Lower leg skin (tissue), 4 donors: ENCODE measurements around the gene TMEM62. TPM values are rescaled to one million over a fixed set of nuclear protein-coding genes. Genes with fewer than 3 reads are reported as not detected.
"Not testable (repeated sequence)": the region's sequence is repeated elsewhere in the genome, so short reads cannot be mapped to it uniquely, and the experiment has no call there.

ENCODE experiments used
- DNase-seq, 2 donors: peaks; one replicate each; pipeline ENCODE4 v3.0.0-alpha.2; 2019; ENCODE audit warnings: low spot score in 2 of 2
- H3K4me3 ChIP-seq: fragments of 200-600 bp; sonication (generic); 2 replicates; pipeline ENCODE4 v1.5.1; 2017; ENCODE audit warnings: mild to moderate bottlenecking, low read depth; ENCODE audit not compliant: poor library complexity, severe bottlenecking
- POLR2A ChIP-seq, 2 donors: fragments of 450-650 bp; IDR thresholded peaks; one replicate each; pipeline ENCODE4 v1.6.1; 2016 to 2017; ENCODE audit warnings: antibody characterized with exemption in 2 of 2, mild to moderate bottlenecking in 1 of 2, moderate library complexity in 1 of 2
- WGBS, 2 donors: methylation state at CpG; one replicate each; pipeline ENCODE4 v1.1.5; 2018; 5-methylcytosine and 5-hydroxymethylcytosine counted together
- intact Hi-C: fragments of 100-400 bp; cut with DNase I; formaldehyde crosslinking; loops from one replicate; pipeline ENCODE4 v1.15.0; 2023; ENCODE audit warnings: low total_unique reads
- total RNA-seq, 4 donors: library from RNA; depleted of rRNA; stranded (reverse); fragments of >200 nt; gene quantifications; one replicate each; pipeline ENCODE4 v1.1.0, GENCODE V29; 2016
- TF ChIP-seq, protein P1 (sequence below), 3 donors: fragments of 450-650 bp; IDR thresholded peaks; one replicate each; pipeline ENCODE4 v1.5.1; 2016; ENCODE audit warnings: antibody characterized with exemption in 3 of 3, mild to moderate bottlenecking in 3 of 3, moderate library complexity in 2 of 3

Gene TMEM62
- total RNA-seq, 4 donors from 2014 or later: 10.7 to 33.4 (median 20.0) TPM

DNA sequence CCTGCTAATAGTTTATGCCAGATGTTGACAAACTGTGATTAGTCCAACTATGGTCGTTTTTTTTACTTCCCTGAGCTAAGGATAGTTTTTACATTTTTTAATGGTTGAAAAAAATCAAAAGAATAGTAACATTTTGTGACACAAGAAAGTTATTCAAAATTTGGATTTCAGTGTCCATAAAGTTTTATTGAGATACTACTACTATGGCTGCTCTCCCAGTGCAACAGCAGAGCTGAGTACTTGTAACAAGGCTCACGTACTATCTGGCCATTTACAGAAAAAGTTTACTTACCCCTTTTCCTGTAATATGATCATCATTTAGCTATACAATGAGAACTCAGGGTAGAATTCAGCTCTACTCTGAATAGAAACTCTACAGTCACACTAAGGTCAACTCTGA lies 11.5 kb upstream of the TMEM62 start:
- intact Hi-C loops: no loop called here
- WGBS, 2 donors: 55 to 82% methylated on average over 2 of the region's 2 CpGs
- DNase-seq: no peak
- TF ChIP-seq, protein P1, sequence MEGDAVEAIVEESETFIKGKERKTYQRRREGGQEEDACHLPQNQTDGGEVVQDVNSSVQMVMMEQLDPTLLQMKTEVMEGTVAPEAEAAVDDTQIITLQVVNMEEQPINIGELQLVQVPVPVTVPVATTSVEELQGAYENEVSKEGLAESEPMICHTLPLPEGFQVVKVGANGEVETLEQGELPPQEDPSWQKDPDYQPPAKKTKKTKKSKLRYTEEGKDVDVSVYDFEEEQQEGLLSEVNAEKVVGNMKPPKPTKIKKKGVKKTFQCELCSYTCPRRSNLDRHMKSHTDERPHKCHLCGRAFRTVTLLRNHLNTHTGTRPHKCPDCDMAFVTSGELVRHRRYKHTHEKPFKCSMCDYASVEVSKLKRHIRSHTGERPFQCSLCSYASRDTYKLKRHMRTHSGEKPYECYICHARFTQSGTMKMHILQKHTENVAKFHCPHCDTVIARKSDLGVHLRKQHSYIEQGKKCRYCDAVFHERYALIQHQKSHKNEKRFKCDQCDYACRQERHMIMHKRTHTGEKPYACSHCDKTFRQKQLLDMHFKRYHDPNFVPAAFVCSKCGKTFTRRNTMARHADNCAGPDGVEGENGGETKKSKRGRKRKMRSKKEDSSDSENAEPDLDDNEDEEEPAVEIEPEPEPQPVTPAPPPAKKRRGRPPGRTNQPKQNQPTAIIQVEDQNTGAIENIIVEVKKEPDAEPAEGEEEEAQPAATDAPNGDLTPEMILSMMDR (IDR thresholded peaks at IDR 0.05): no peak
- no peak for TF ChIP-seq POLR2A (IDR thresholded peaks at IDR 0.05)
- no peak overlapping the region for H3K4me3 ChIP-seq

DNA sequence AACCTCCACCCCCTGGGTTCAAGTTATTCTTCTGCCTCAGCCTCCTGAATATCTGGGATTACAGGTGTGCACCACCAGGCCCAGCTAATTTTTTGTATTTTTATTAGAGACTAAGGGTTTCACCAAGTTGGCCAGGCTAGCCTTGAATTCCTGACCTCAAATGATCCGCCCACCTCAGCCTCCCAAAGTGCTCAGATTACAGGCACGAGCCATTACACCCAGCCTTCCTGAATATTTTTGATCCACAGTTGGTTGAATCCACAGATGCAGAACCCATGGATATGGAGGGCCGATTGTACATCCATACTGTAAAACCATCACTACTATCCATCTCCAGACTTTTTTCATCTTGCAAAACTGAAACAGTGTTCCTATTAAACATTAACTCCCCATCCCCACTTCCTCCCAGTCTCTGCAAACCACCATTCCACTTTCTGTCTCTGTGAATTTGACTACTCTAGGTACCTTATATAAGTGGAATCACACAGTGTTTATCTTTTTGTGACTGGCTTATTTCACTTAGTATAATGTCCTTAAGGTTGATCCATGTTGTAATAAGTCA lies 8.2 kb upstream of the TMEM62 start:
- WGBS, 2 donors: 82 to 87% methylated on average over 3 of the region's 3 CpGs
- no peak overlapping the region for H3K4me3 ChIP-seq
- TF ChIP-seq POLR2A (IDR thresholded peaks at IDR 0.05): no peak
- TF ChIP-seq, protein P1 (IDR thresholded peaks at IDR 0.05): no peak
- intact Hi-C loops: no loop called here
- DNase-seq: no peak

DNA sequence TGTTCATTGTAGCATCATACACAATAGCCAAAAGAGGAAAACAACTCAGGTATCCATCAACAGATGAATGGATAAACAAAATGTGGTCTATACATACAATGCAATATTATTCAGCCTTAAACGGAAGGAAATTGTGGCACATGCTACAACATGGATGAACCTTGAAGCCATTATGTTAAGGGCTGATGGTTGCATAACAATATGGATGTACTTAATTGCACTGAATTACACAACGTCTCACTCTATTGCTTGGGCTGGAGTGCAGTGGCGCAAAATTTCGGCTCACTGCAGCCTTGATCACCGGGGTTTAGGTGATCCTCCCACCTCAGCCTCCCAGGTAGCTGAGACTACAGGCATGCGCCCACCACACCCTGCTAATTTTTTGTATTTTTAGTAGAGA lies 7.0 kb upstream of the TMEM62 start:
- TF ChIP-seq, protein P1 (IDR thresholded peaks at IDR 0.05): no peak
- TF ChIP-seq POLR2A (IDR thresholded peaks at IDR 0.05): no peak
- no peak for DNase-seq
- WGBS, 2 donors: 78 to 85% methylated on average over 6 of the region's 6 CpGs
- intact Hi-C loops: no loop called here
- H3K4me3 ChIP-seq: no peak overlapping the region

DNA sequence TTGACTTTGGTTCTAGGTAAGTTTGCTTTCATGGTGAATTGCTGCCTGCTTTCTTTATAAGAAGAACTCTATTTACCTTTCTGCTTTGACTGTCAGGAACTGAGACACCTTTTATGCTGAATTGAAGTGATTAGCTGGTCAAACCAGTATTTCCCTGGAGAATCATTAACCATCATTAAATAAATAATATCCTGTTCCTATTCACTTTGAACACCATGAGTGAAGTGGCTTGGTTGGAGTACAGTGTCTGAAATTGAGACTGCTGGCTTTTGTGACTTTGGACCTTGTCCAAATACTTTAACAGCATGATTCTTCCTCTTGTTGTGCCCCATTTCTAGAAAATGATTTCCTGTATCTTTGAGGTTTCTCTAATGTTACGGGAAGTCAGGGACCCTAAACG lies 5.6 kb upstream of the TMEM62 start:
- no peak for DNase-seq
- TF ChIP-seq, protein P1 (IDR thresholded peaks at IDR 0.05): no peak
- no peak for TF ChIP-seq POLR2A (IDR thresholded peaks at IDR 0.05)
- WGBS, 2 donors: 64% methylated on average over 2 of the region's 2 CpGs

DNA sequence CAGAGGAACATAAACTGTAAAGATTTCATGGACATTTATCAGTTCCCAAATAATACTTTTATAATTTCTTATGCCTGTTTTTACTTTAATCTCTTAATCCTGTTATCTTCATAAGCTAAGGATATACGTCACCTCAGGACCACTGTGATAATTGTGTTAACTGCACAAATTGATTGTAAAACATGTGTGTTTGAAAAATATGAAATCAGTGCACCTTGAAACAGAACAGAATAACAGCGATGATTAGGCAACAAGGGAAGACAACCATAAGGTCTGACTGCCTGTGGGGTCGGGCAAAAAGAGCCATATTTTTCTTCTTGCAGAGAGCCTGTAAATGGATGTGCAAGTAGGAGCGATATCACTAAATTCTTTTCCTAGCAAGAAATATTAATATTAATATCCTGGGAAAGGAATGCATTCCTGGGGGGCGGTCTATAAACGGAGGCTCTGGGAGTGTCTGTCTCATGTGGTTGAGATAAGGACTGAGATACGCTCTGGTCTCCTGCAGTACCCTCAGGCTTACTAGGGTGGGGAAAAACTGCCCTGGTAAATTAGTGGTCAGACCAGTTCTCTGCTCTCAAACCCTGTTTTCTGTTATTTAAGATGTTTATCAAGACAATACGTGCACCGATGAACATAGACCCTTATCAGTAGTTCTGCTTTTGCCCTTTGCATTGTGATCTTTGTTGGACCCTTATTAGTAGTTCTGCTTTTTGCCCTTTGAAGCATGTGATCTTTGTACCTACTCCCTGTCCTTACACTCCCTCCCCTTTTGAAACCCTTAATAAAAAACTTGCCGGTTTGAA lies 5.0 kb upstream of the TMEM62 start:
- 73 to 74% methylated on average over 10 of the region's 10 CpGs for WGBS, 2 donors
- DNase-seq, H3K4me3 ChIP-seq, intact Hi-C loops: not testable (repeated sequence)

More for the DNA sequence above, 5.6 kb upstream of the TMEM62 start:
- intact Hi-C loops: no loop called here
- no peak overlapping the region for H3K4me3 ChIP-seq

DNA sequence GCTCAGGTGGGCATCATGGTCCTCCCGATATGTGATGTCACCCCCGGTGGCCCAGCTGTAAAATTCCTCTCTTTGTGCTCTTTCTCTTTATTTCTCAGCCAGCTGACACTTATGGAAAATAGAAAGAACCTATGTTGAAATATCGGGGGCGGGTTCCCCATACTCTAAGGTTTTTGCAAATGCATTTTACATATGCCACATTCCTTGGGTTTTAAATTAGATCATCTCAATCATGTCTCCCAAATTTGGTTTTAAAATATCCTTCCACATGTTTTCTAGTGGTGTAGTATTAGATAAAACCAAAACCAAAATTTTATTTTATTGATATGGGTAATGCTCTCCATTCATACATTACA lies 4.4 kb upstream of the TMEM62 start:
- intact Hi-C loops: no loop called here

More for the DNA sequence above, 4.4 kb upstream of the TMEM62 start:
- WGBS, 2 donors: 90 to 93% methylated on average over 4 of the region's 4 CpGs
- H3K4me3 ChIP-seq: no peak overlapping the region
- TF ChIP-seq, protein P1 (IDR thresholded peaks at IDR 0.05): no peak
- TF ChIP-seq POLR2A (IDR thresholded peaks at IDR 0.05): no peak
- DNase-seq: no peak
